H1 (cell line): ENCODE data around the gene MT1G.

Source experiments
- CTCF ChIP-seq, 3 experiments: IDR thresholded peaks; 1 replicate in 2 of 3; 2 replicates in 1 of 3; pipeline versions ENCODE4 v1.5.1 to v1.6.1; 2011; ENCODE audit warnings: low read length in 3 of 3, mild to moderate bottlenecking in 3 of 3, inconsistent platforms in 2 of 3, low read depth in 1 of 3, moderate library complexity in 1 of 3; ENCODE audit not compliant: insufficient read depth in 1 of 3; ENCODE audit errors: control extremely low read depth in 1 of 3
- EP300 ChIP-seq, 2 experiments: IDR thresholded peaks; 1 replicate in 1 of 2; 2 replicates in 1 of 2; pipeline ENCODE4 v1.6.1; 2011 to 2012; ENCODE audit warnings: low read depth in 2 of 2, low read length in 2 of 2, mild to moderate bottlenecking in 2 of 2, borderline replicate concordance in 1 of 2, inconsistent platforms in 1 of 2, moderate library complexity in 1 of 2
- RAD21 ChIP-seq, 2 experiments: IDR thresholded peaks in 1 of 2; conservative IDR thresholded peaks in 1 of 2; 2 replicates each; pipeline ENCODE4 v1.6.1; 2011; ENCODE audit warnings: low read depth in 2 of 2, low read length in 2 of 2, improper control_type of control experiment in 1 of 2, inconsistent platforms in 1 of 2, mild to moderate bottlenecking in 1 of 2, moderate library complexity in 1 of 2

GRCh38 chr16:56643833-56644232 lies 24.0 kb downstream of the MT1G start:
- no peak for TF ChIP-seq CTCF (IDR thresholded peaks at IDR 0.05; ENCODE audit: control extremely low read depth in 1 of 3, insufficient read depth in 1 of 3, low read depth in 1 of 3, low read length in 3 of 3)
- TF ChIP-seq RAD21 (IDR thresholded peaks at IDR 0.05 in 1 of 2, conservative IDR thresholded peaks at IDR 0.05 in 1 of 2; ENCODE audit: low read depth in 2 of 2, low read length in 2 of 2): no peak
- no peak for TF ChIP-seq EP300 (IDR thresholded peaks at IDR 0.05; ENCODE audit: borderline replicate concordance in 1 of 2, low read depth in 2 of 2, low read length in 2 of 2)
